SJCRH30 (cell line): ENCODE results near the gene CBX7. TPM values are rescaled to one million over a fixed set of nuclear protein-coding genes. Genes with fewer than 3 reads are reported as not detected.
A peak's percentile ranks its signal among the peaks of the same experiment; 100 is the strongest.

Experiments
- DNase-seq, 2 experiments: peaks; one replicate each; pipeline ENCODE4 v3.0.0-alpha.2; 2015 to 2020
- H3K27ac ChIP-seq: fragments of 250-450 bp; sonication (Bioruptor Pico); 2 replicates; pipeline ENCODE4 v1.5.1; 2020; ENCODE audit warnings: mild to moderate bottlenecking, moderate library complexity
- H3K27me3 ChIP-seq: fragments of 250-450 bp; sonication (Bioruptor Pico); 2 replicates; pipeline ENCODE4 v1.5.1; 2020; ENCODE audit warnings: mild to moderate bottlenecking, moderate library complexity
- H3K36me3 ChIP-seq: fragments of 250-450 bp; sonication (Bioruptor Pico); 2 replicates; pipeline ENCODE4 v1.5.1; 2020; ENCODE audit warnings: mild to moderate bottlenecking, moderate library complexity
- H3K4me1 ChIP-seq: fragments of 250-450 bp; sonication (Bioruptor Pico); 2 replicates; pipeline ENCODE4 v1.5.1; 2020; ENCODE audit warnings: mild to moderate bottlenecking, moderate library complexity
- H3K4me3 ChIP-seq: fragments of 250-450 bp; sonication (Bioruptor Pico); 2 replicates; pipeline ENCODE4 v1.5.1; 2020; ENCODE audit warnings: mild to moderate bottlenecking, moderate library complexity
- H3K9me3 ChIP-seq: fragments of 250-450 bp; sonication (Bioruptor Pico); replicated peaks from 2 replicates; pipeline ENCODE4 v1.5.1; 2020; ENCODE audit warnings: mild to moderate bottlenecking, moderate library complexity
- total RNA-seq: library from RNA; depleted of rRNA; stranded (reverse); fragments of >200 nt; shearing (Covaris generic); gene quantifications from 2 replicates; pipeline ENCODE4 v1.2.3, GENCODE V29; 2014; rRNA removed

CBX7 gene
- 0.35 and 0.65 TPM in 2 replicates for total RNA-seq

DNA sequence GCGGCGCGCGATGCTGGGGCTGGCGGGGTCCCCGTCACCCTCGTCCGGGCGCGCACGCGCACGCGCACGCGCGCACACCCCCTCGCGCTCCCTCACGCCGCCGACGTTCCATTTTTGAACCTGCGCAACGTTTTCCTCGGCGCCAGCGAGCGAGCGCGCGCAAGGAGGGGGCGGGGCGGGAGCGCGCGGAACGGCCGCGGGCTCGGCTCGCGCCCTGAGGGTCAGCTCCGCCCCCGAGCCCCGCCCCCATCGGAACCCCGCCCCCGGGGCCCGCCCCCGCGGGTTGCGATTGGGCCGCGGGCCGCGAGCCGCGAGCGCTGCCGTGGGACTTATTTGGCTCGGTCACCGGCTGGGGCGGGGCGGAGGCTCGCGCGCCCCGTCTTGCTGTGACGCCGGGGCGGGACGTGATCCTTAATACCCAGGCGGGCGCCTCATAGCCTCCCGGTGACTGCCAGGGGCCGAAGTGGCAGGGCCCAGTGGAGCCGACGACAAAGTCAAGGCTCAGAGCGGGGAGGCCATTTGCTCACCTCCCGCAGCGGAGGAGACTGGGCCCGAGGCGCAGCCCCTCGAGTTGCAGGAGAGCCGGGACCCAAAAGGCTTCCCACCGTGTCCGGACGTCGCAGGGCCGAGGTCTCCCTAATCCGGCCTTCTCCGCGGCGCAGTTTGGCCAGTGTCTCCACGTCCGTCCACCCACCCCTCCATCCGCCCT lies at the start of gene CBX7:
Gene CBX7 (minus strand): TSS at position 170 of the 709 bp plus-strand sequence. CDS start 236 bp downstream, outside the sequence.
- DNase-seq, result peak; percentile 75 to 82
- H3K36me3 ChIP-seq, result no peaks in the 10 kb centered on the region
- H3K4me3 ChIP-seq, result peak within 1 kb of the TSS; percentile 57
- H3K27ac ChIP-seq, result no peak within 1 kb of the TSS
- H3K9me3 ChIP-seq, result no peaks in the 10 kb centered on the region
- no peaks in the 10 kb centered on the region for H3K27me3 ChIP-seq
- no peaks in the 10 kb centered on the region; the same call in 1 of the 2 replicates for H3K4me1 ChIP-seq

DNA sequence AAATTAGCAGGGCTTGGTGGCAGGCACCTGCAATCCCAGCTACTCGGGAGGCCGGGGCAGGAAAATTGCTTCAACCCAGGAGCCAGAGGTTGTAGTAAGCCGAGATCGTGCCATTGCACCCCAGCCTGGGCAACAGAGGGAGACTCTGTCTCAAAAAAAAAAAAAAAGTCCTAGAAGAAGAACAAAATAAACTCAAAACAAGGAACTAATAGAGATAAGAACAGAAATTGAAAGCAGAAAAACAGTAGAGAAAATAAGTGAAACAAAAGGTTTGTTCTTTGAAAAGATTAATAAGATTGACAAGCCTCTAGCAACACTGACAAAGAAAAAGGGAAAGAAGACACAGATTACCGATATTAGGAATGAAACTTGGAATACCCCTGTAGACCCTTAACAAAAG lies 45.1 kb upstream of the CBX7 start:
- Histone ChIP-seq H3K4me3 (no peak overlapping the region), H3K9me3 (0 out of 2 replicates have a peak, but pooled peaks cover 2% of the 10 kb centered on the region), H3K27me3 (no peaks in the 10 kb centered on the region), H3K4me1 (no peaks in the 10 kb centered on the region), H3K36me3 (no peaks in the 10 kb centered on the region), H3K27ac (no peak overlapping the region)
- DNase-seq, result no peak

DNA sequence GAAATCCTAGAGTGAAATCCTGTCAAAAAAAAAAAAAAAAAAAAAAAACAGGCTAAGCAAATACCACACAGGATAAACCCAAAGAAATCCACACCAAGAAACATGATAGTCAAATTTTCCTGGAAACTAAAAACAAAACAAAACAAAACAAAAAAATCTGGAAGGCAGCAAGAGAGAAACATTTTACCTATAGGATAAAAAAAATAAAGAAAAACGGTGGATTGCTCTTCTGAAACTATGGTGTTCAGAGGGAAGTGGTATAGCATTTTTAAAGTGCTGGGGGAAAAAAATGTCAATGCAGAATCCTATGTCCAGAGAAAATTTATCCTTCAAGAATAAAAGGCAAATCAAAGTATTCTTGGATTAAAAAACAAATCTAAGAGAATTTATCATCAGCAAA lies 41.6 kb upstream of the CBX7 start:
- H3K4me3 ChIP-seq, result no peak overlapping the region
- no peaks in the 10 kb centered on the region for H3K27me3 ChIP-seq
- H3K4me1 ChIP-seq, result no peaks in the 10 kb centered on the region
- H3K36me3 ChIP-seq, result no peaks in the 10 kb centered on the region
- 0 out of 2 replicates have a peak, but pooled peaks cover 2% of the 10 kb centered on the region for H3K9me3 ChIP-seq
- no peak for DNase-seq
- no peak overlapping the region for H3K27ac ChIP-seq

DNA sequence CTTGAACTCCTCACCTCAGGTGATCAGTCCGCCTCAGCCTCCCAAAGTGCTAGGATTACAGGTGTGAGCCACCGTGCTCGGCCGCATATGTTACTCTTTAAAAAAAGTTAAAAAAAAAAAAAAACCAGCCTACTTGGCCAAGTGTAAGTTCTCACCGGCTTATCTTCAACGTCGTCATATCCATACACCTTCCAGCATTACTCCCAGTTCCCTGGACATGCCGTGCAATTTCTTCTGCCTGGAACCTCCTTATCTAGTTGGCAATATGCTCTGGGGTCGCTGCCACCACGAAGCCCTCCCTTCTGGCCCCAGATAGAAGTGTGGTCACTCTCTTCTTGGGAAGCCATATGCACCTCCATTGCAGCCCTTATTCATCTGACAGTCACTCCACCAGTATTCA lies 36.3 kb upstream of the CBX7 start:
- Histone ChIP-seq H3K27me3 (no peaks in the 10 kb centered on the region), H3K4me3 (no peak overlapping the region), H3K9me3 (no peaks in the 10 kb centered on the region), H3K27ac (no peak overlapping the region), H3K36me3 (no peaks in the 10 kb centered on the region), H3K4me1 (no peaks in the 10 kb centered on the region)
- no peak for DNase-seq

DNA sequence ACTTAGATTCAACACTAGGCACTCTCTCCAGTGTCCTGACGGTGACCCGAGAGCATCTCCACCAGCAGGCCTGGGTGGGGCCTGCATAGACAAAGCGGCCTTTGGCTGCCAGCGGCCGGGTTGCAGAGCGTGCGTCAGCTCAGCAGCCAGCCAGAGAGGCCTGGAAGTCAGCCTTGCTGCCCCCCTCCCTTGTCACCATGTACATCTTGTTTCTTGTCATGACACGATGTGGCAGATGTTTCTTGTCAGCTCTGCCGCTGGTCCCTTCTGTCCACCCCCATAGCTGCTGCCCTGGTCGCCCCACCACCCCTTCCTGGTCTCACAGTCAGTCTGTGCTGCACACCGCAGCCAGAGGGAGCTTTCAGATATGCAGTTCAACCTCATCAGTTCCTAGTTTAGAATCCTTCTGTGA lies 33.1 kb upstream of the CBX7 start:
- H3K27me3 ChIP-seq, result no peaks in the 10 kb centered on the region
- peak in 1 of 2 experiments; percentile 22 for DNase-seq

GRCh38 chr22:39184586-39185577 lies 32.4 kb upstream of the CBX7 start:
- DNase-seq, result no peak
- no peaks in the 10 kb centered on the region for H3K36me3 ChIP-seq
- no peaks in the 10 kb centered on the region for H3K27me3 ChIP-seq
- no peaks in the 10 kb centered on the region for H3K9me3 ChIP-seq
- no peak overlapping the region for H3K27ac ChIP-seq
- no peaks in the 10 kb centered on the region for H3K4me1 ChIP-seq
- no peak overlapping the region for H3K4me3 ChIP-seq

More for the DNA sequence above, 33.1 kb upstream of the CBX7 start:
- Histone ChIP-seq H3K4me1 (no peaks in the 10 kb centered on the region), H3K9me3 (no peaks in the 10 kb centered on the region), H3K4me3 (no peak overlapping the region), H3K27ac (no peak overlapping the region), H3K36me3 (no peaks in the 10 kb centered on the region)

DNA sequence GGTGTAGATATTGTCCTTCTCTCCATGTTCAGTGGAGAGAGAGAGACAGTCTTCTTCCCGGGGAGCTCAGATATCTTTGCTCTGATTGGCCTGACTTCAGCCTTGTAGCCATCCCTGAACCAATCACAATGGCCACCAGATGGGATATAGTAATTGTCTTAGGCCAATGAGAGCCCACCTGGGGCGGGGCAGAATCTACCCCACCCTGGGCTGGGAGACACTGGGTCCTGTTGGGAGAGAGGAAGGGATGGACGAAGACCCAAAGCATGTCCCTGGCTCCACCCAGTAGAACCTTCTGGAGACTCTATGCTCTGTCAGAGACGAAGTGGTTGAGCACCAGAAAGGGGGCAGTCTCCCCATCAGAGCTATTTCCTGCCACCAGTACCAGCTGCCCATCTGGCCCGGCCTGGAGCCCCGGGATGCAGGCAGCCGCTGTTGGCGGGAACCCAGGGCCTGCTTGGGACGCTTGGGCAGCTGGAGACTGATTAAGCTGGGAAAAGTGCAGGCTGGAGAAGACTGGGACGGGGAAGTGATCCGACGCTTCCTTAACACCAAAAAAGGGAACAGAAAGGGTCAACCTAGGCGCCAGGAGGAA lies 31.6 kb upstream of the CBX7 start:
- no peaks in the 10 kb centered on the region for H3K36me3 ChIP-seq
- peak; percentile 32 to 68 for DNase-seq
- H3K4me1 ChIP-seq, result peaks cover 5% of the 10 kb centered on the region; the same call in 1 of the 2 replicates
- H3K4me3 ChIP-seq, result no peak overlapping the region
- no peaks in the 10 kb centered on the region for H3K9me3 ChIP-seq
- no peaks in the 10 kb centered on the region for H3K27me3 ChIP-seq
- no peak overlapping the region for H3K27ac ChIP-seq

DNA sequence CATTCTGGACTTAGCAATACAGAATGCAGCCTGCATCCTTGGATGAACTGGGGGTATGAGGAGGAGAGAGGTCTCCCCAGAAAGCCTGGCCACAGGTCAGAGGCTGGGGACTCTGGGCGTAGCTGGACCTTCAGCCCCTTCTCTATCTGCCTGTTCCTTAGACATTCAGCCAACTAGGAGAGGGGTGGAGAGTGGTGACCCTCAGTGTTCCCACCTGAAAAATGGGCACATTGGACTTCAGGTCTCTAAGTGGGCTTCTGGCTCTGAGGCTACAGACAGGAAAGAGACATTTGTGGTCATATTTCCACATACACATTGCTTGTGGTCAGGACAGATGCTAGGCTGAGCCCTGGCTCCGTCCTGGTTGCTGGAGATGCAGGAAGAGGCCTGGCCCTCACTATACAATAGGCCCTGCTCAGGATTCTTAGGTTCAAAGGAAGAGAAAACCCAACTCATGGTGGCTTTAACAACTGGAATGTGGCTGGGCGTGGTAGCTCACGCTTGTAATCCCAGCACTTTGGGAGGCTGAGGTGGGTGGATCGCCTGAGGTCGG lies 30.1 kb upstream of the CBX7 start:
- no peak overlapping the region for H3K4me3 ChIP-seq
- peak in 1 of 2 experiments; percentile 26 for DNase-seq
- peaks cover 5% of the 10 kb centered on the region; the same call in 1 of the 2 replicates for H3K4me1 ChIP-seq

GRCh38 chr22:39181778-39182177 lies 29.3 kb upstream of the CBX7 start:
- Histone ChIP-seq H3K27ac (no peak overlapping the region), H3K9me3 (no peaks in the 10 kb centered on the region), H3K27me3 (no peaks in the 10 kb centered on the region), H3K4me1 (peaks cover 8% of the 10 kb centered on the region), H3K4me3 (no peak overlapping the region), H3K36me3 (no peaks in the 10 kb centered on the region)
- DNase-seq, result no peak

More for the DNA sequence above, 30.1 kb upstream of the CBX7 start:
- Histone ChIP-seq H3K27me3 (no peaks in the 10 kb centered on the region), H3K9me3 (no peaks in the 10 kb centered on the region), H3K27ac (no peak overlapping the region), H3K36me3 (no peaks in the 10 kb centered on the region)

- no peaks in the 10 kb centered on the region for H3K27me3 ChIP-seq
- no peaks in the 10 kb centered on the region for H3K9me3 ChIP-seq
- H3K4me1 ChIP-seq, result peaks cover 13% of the 10 kb centered on the region
- no peak overlapping the region for H3K4me3 ChIP-seq
- no peak overlapping the region for H3K27ac ChIP-seq
- no peak for DNase-seq
- H3K36me3 ChIP-seq, result no peaks in the 10 kb centered on the region
Observed at GRCh38 chr22:39181356-39181755, 28.9 kb upstream of the CBX7 start.

GRCh38 chr22:39179841-39180335 lies 27.4 kb upstream of the CBX7 start:
- Histone ChIP-seq H3K36me3 (no peaks in the 10 kb centered on the region), H3K27me3 (no peaks in the 10 kb centered on the region), H3K4me1 (peaks cover 27% of the 10 kb centered on the region), H3K4me3 (peak overlapping the region; percentile 29; the same call in 1 of the 2 replicates), H3K27ac (peak overlapping the region; percentile 50), H3K9me3 (no peaks in the 10 kb centered on the region)
- DNase-seq, result peak; percentile 55 to 57

- Histone ChIP-seq H3K4me1 (peaks cover 32% of the 10 kb centered on the region), H3K4me3 (peak overlapping the region; percentile 29; the same call in 1 of the 2 replicates), H3K36me3 (no peaks in the 10 kb centered on the region), H3K27me3 (no peaks in the 10 kb centered on the region), H3K9me3 (no peaks in the 10 kb centered on the region), H3K27ac (peak overlapping the region; percentile 50)
- peak in 1 of 2 experiments; percentile 48 for DNase-seq
Observed at GRCh38 chr22:39179401-39179827, 26.9 kb upstream of the CBX7 start.

GRCh38 chr22:39178206-39179111 lies 26.0 kb upstream of the CBX7 start:
- H3K27ac ChIP-seq, result no peak overlapping the region
- no peak for DNase-seq

More at GRCh38 chr22:39178206-39179111, 26.0 kb upstream of the CBX7 start:
- Histone ChIP-seq H3K9me3 (no peaks in the 10 kb centered on the region), H3K27me3 (no peaks in the 10 kb centered on the region), H3K36me3 (no peaks in the 10 kb centered on the region), H3K4me3 (no peak overlapping the region), H3K4me1 (peaks cover 42% of the 10 kb centered on the region)
